GM12864 (cell line): Measurements from ENCODE around the gene WDR45B.

Experiments used
- DNase-seq: peaks from one replicate; pipeline ENCODE4 v3.0.0-alpha.2; 2011; ENCODE audit warnings: low read depth
- H3K4me3 ChIP-seq: 2 replicates; pipeline ENCODE4 v1.5.1; 2011; ENCODE audit warnings: mild to moderate bottlenecking, low read depth, low read length, control low read depth
- TF ChIP-seq, protein P1 (sequence below): IDR thresholded peaks from 2 replicates; pipeline ENCODE4 v1.5.1; 2011; ENCODE audit warnings: low read depth, mild to moderate bottlenecking, moderate library complexity, low read length, control low read depth, inconsistent platforms; ENCODE audit errors: missing control alignments

WDR45B gene

GRCh38 chr17:82605939-82606600 lies 42.2 kb downstream of the WDR45B start:
- TF ChIP-seq, protein P1, sequence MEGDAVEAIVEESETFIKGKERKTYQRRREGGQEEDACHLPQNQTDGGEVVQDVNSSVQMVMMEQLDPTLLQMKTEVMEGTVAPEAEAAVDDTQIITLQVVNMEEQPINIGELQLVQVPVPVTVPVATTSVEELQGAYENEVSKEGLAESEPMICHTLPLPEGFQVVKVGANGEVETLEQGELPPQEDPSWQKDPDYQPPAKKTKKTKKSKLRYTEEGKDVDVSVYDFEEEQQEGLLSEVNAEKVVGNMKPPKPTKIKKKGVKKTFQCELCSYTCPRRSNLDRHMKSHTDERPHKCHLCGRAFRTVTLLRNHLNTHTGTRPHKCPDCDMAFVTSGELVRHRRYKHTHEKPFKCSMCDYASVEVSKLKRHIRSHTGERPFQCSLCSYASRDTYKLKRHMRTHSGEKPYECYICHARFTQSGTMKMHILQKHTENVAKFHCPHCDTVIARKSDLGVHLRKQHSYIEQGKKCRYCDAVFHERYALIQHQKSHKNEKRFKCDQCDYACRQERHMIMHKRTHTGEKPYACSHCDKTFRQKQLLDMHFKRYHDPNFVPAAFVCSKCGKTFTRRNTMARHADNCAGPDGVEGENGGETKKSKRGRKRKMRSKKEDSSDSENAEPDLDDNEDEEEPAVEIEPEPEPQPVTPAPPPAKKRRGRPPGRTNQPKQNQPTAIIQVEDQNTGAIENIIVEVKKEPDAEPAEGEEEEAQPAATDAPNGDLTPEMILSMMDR, result no peak
- no peak overlapping the region for H3K4me3 ChIP-seq
- no peak for DNase-seq

GRCh38 chr17:82604532-82604931 lies 43.7 kb downstream of the WDR45B start:
- TF ChIP-seq, protein P1, result no peak
- DNase-seq, result no peak
- H3K4me3 ChIP-seq, result no peak overlapping the region

- H3K4me3 ChIP-seq, result no peak overlapping the region
- TF ChIP-seq, protein P1, result no peak
- DNase-seq, result no peak
Measured at GRCh38 chr17:82603981-82604448, 44.2 kb downstream of the WDR45B start.

- no peak overlapping the region for H3K4me3 ChIP-seq
- no peak for DNase-seq
- TF ChIP-seq, protein P1, result no peak
Measured at GRCh38 chr17:82602986-82603710, 45.1 kb downstream of the WDR45B start.

DNA sequence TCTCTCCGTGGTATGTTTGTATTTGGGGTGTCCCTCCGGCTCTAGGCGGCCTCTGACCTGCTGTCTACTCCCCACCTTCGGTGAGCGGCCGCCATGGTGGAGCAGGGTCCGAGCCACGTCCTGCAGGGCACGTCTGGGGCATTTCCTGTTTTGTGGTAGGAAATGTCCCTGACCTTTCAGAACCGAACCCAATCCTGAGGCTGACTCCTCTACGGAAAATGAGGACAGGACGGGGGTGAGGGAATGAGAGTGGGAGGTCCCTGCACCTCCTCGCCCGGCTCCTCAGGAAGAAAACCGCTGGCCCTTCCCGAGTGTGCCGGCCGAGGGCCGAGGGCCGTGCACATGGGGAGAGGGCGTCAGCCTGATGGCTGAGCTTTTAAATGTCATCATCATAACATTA lies 45.8 kb downstream of the WDR45B start:
- TF ChIP-seq, protein P1, result no peak
- DNase-seq, result no peak
- H3K4me3 ChIP-seq, result no peak overlapping the region

GRCh38 chr17:82601447-82602000 lies 46.7 kb downstream of the WDR45B start:
- no peak overlapping the region for H3K4me3 ChIP-seq
- DNase-seq, result no peak
- TF ChIP-seq, protein P1, result no peak
